WTC11 (cell line): Measurements from ENCODE around the gene LAP3. TPM values are rescaled to one million over a fixed set of nuclear protein-coding genes. Genes with fewer than 3 reads are reported as not detected.

Experiments
- ATAC-seq: fragments of 200-7000 bp; cut with Tn5 transposase; 2 replicates; pipeline ENCODE4 v1.10.0; 2021; ENCODE audit warnings: mild to moderate bottlenecking, moderate library complexity
- CTCF ChIA-PET: fragments of 300-600 bp; sonication (Branson Sonifier 250); formaldehyde crosslinking; loops from one replicate; lab custom pipeline; 2021; ENCODE audit warnings: antibody characterized with exemption; lab: Charles Lee
- POLR2A ChIA-PET: fragments of 350-600 bp; sonication (Branson Sonifier 250); formaldehyde crosslinking; loops from one replicate; lab custom pipeline; 2021; ENCODE audit warnings: antibody characterized with exemption; lab: Charles Lee
- DNase-seq: peaks from one replicate; pipeline ENCODE4 v3.0.0; 2021; ENCODE audit warnings: low spot score
- H3K27ac Mint-ChIP-seq: 2 replicates; pipeline ENCODE4 v1.8.0; 2021; ENCODE audit warnings: mixed read lengths
- H3K27me3 Mint-ChIP-seq: 2 replicates; pipeline ENCODE4 v1.8.0; 2021; ENCODE audit warnings: low read depth, mild to moderate bottlenecking, moderate library complexity, mixed read lengths
- H3K36me3 Mint-ChIP-seq: 2 replicates; pipeline ENCODE4 v1.8.0; 2021; ENCODE audit warnings: mixed read lengths
- H3K4me1 Mint-ChIP-seq: 2 replicates; pipeline ENCODE4 v1.8.0; 2022; ENCODE audit warnings: mixed read lengths
- H3K4me3 Mint-ChIP-seq: 2 replicates; pipeline ENCODE4 v1.8.0; 2021; ENCODE audit warnings: mild to moderate bottlenecking, moderate library complexity, mixed read lengths
- H3K9me3 Mint-ChIP-seq: 2 replicates; pipeline ENCODE4 v1.8.0; 2021; ENCODE audit warnings: mixed read lengths
- FOXJ3 ChIP-seq: sonication (generic); formaldehyde crosslinking; IDR thresholded peaks from 2 replicates; pipeline ENCODE4 v1.9.0; 2021; ENCODE audit warnings: missing genetic modification reagents, mild to moderate bottlenecking, borderline replicate concordance
- FOXP1 ChIP-seq: sonication (generic); formaldehyde crosslinking; IDR thresholded peaks from 2 replicates; pipeline ENCODE4 v1.8.0; 2022; ENCODE audit warnings: missing genetic modification reagents, mild to moderate bottlenecking, moderate library complexity, borderline replicate concordance
- GABPB1 ChIP-seq: sonication (generic); formaldehyde crosslinking; IDR thresholded peaks from 2 replicates; pipeline ENCODE4 v1.8.1; 2023; ENCODE audit warnings: mild to moderate bottlenecking, missing genetic modification reagents
- GRHL2 ChIP-seq: fragments of 250-450 bp; sonication (Bioruptor Pico); IDR thresholded peaks from 2 replicates; pipeline ENCODE4 v1.8.0; 2022; ENCODE audit warnings: mild to moderate bottlenecking, moderate library complexity; ENCODE audit not compliant: insufficient replicate concordance, severe bottlenecking
- NFATC4 ChIP-seq: fragments of 250-450 bp; sonication (Bioruptor Pico); IDR thresholded peaks from 2 replicates; pipeline ENCODE4 v1.9.0; 2021; ENCODE audit warnings: mild to moderate bottlenecking
- NFYB ChIP-seq: sonication (generic); formaldehyde crosslinking; conservative IDR thresholded peaks from 2 replicates; pipeline ENCODE4 v1.8.0; 2022; ENCODE audit warnings: low read depth, missing genetic modification reagents
- SMAD3 ChIP-seq: sonication (generic); formaldehyde crosslinking; IDR thresholded peaks from 2 replicates; pipeline ENCODE4 v1.8.0; 2022; ENCODE audit warnings: missing genetic modification reagents, mild to moderate bottlenecking, borderline replicate concordance
- SMAD4 ChIP-seq: sonication (generic); formaldehyde crosslinking; IDR thresholded peaks from 2 replicates; pipeline ENCODE4 v1.8.0; 2022; ENCODE audit warnings: mild to moderate bottlenecking, missing genetic modification reagents
- TCF7 ChIP-seq: sonication (generic); formaldehyde crosslinking; IDR thresholded peaks from 2 replicates; pipeline ENCODE4 v1.8.0; 2022; ENCODE audit warnings: mild to moderate bottlenecking, low read depth, missing genetic modification reagents, moderate library complexity
- TP53 ChIP-seq: sonication (generic); formaldehyde crosslinking; IDR thresholded peaks from 2 replicates; pipeline ENCODE4 v1.8.1; 2023; ENCODE audit warnings: mild to moderate bottlenecking, missing genetic modification reagents
- ZNF121 ChIP-seq: sonication (generic); formaldehyde crosslinking; IDR thresholded peaks from 2 replicates; pipeline ENCODE4 v1.8.0; 2023; ENCODE audit warnings: missing genetic modification reagents
- ZNF232 ChIP-seq: sonication (generic); formaldehyde crosslinking; IDR thresholded peaks from 2 replicates; pipeline ENCODE4 v1.8.0; 2022; ENCODE audit warnings: mild to moderate bottlenecking, missing genetic modification reagents
- ZNF423 ChIP-seq: fragments of 250-450 bp; sonication (Bioruptor Pico); IDR thresholded peaks from 2 replicates; pipeline ENCODE4 v2.1.2; 2022; ENCODE audit warnings: mild to moderate bottlenecking, moderate library complexity
- total RNA-seq: library from RNA; stranded (reverse); gene quantifications from 3 replicates; pipeline ENCODE4 v1.2.3, GENCODE V29; 2021
- TF ChIP-seq, protein P1 (sequence below): sonication (generic); formaldehyde crosslinking; conservative IDR thresholded peaks from 2 replicates; pipeline ENCODE4 v1.8.1; 2022; ENCODE audit warnings: mild to moderate bottlenecking, missing genetic modification reagents
- TF ChIP-seq, protein P2 (sequence below): sonication (generic); formaldehyde crosslinking; IDR thresholded peaks from 2 replicates; pipeline ENCODE4 v1.8.1; 2022; ENCODE audit warnings: mild to moderate bottlenecking, moderate library complexity, missing genetic modification reagents
- TF ChIP-seq, protein P3 (sequence below): sonication (generic); formaldehyde crosslinking; IDR thresholded peaks from 2 replicates; pipeline ENCODE4 v1.8.0; 2023; ENCODE audit warnings: missing genetic modification reagents, mild to moderate bottlenecking, borderline replicate concordance
- TF ChIP-seq, protein P4 (sequence below): fragments of 250-450 bp; sonication (Bioruptor Pico); IDR thresholded peaks from 2 replicates; pipeline ENCODE4 v1.9.0; 2021; ENCODE audit warnings: mild to moderate bottlenecking
- TF ChIP-seq, protein P5 (sequence below): sonication (generic); formaldehyde crosslinking; IDR thresholded peaks from 2 replicates; pipeline ENCODE4 v1.8.0; 2023; ENCODE audit warnings: missing genetic modification reagents
- TF ChIP-seq, protein P6 (sequence below): fragments of 250-450 bp; sonication (Bioruptor Pico); IDR thresholded peaks from 2 replicates; pipeline ENCODE4 v1.8.0; 2021; ENCODE audit warnings: mild to moderate bottlenecking
- TF ChIP-seq, protein P7 (sequence below): sonication (generic); formaldehyde crosslinking; conservative IDR thresholded peaks from 2 replicates; pipeline ENCODE4 v1.8.1; 2023; ENCODE audit warnings: mild to moderate bottlenecking, low read depth, missing genetic modification reagents, moderate library complexity
- TF ChIP-seq, protein P8 (sequence below): sonication (generic); formaldehyde crosslinking; IDR thresholded peaks from 2 replicates; pipeline ENCODE4 v1.8.0; 2022; ENCODE audit warnings: mild to moderate bottlenecking, missing genetic modification reagents

Gene LAP3
- total RNA-seq, 1 experiment from 2014 or later, result 52.7 TPM

DNA sequence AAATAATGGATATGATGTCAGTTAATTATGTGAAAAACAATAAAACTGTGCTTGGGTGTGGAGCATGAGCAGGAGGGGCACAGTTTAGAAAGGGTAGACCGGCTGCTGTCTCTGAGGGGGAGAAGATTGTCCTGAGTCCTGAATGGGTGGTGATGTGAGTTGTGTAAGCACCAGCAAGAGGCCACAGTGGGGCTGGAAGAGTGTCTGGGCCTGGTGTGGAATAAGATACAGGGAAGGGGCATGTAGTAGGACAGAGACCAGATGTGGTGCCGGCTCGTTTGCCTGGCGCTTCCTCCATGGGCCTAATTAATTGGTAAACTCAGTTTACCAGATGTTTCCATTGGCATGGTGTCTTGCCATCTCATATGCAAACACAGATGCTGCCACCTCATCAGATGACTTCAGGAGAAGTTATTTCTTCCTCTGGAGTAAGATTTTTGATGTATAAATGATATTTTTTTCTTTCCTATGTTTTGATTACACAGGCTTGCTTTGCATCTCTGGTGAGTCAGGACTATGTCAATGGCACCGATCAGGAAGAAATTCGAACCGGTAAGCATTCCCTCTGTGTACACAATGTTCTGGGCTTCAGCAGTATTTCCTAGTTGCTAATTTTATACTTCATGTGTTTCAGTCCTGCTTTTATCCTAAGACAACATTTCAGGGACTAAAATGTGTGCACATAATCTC is 42.6 kb downstream of the LAP3 start:
- ATAC-seq (no peak), DNase-seq (no peak)
- CTCF ChIA-PET, result no interaction called here
- Mint-ChIP-seq H3K4me3 (no peak overlapping the region), H3K27ac (peak overlapping the region; percentile 61; the same call in 1 of the 2 replicates), H3K36me3 (peaks cover 63% of the 10 kb centered on the region), H3K9me3 (no peaks in the 10 kb centered on the region), H3K4me1 (peaks cover 20% of the 10 kb centered on the region), H3K27me3 (no peaks in the 10 kb centered on the region)
- POLR2A ChIA-PET, result interaction anchor here (0.6 kb wide), 1 partner anchor 122 kb away, joined by 3 read pairs; no protein-coding TSS in a partner anchor
- TF ChIP-seq, protein P1, sequence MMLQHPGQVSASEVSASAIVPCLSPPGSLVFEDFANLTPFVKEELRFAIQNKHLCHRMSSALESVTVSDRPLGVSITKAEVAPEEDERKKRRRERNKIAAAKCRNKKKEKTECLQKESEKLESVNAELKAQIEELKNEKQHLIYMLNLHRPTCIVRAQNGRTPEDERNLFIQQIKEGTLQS (CRISPR knock-in tag), result no peak
- TF ChIP-seq, protein P2, sequence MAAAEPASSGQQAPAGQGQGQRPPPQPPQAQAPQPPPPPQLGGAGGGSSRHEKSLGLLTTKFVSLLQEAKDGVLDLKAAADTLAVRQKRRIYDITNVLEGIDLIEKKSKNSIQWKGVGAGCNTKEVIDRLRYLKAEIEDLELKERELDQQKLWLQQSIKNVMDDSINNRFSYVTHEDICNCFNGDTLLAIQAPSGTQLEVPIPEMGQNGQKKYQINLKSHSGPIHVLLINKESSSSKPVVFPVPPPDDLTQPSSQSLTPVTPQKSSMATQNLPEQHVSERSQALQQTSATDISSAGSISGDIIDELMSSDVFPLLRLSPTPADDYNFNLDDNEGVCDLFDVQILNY (CRISPR knock-in tag), result no peak
- TF ChIP-seq NFATC4 (CRISPR knock-in tag), result no peak
- TF ChIP-seq GRHL2, result no peak
- TF ChIP-seq, protein P3, sequence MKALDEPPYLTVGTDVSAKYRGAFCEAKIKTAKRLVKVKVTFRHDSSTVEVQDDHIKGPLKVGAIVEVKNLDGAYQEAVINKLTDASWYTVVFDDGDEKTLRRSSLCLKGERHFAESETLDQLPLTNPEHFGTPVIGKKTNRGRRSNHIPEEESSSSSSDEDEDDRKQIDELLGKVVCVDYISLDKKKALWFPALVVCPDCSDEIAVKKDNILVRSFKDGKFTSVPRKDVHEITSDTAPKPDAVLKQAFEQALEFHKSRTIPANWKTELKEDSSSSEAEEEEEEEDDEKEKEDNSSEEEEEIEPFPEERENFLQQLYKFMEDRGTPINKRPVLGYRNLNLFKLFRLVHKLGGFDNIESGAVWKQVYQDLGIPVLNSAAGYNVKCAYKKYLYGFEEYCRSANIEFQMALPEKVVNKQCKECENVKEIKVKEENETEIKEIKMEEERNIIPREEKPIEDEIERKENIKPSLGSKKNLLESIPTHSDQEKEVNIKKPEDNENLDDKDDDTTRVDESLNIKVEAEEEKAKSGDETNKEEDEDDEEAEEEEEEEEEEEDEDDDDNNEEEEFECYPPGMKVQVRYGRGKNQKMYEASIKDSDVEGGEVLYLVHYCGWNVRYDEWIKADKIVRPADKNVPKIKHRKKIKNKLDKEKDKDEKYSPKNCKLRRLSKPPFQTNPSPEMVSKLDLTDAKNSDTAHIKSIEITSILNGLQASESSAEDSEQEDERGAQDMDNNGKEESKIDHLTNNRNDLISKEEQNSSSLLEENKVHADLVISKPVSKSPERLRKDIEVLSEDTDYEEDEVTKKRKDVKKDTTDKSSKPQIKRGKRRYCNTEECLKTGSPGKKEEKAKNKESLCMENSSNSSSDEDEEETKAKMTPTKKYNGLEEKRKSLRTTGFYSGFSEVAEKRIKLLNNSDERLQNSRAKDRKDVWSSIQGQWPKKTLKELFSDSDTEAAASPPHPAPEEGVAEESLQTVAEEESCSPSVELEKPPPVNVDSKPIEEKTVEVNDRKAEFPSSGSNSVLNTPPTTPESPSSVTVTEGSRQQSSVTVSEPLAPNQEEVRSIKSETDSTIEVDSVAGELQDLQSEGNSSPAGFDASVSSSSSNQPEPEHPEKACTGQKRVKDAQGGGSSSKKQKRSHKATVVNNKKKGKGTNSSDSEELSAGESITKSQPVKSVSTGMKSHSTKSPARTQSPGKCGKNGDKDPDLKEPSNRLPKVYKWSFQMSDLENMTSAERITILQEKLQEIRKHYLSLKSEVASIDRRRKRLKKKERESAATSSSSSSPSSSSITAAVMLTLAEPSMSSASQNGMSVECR, result no peak
- TF ChIP-seq, protein P4, sequence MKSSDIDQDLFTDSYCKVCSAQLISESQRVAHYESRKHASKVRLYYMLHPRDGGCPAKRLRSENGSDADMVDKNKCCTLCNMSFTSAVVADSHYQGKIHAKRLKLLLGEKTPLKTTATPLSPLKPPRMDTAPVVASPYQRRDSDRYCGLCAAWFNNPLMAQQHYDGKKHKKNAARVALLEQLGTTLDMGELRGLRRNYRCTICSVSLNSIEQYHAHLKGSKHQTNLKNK (CRISPR knock-in tag), result no peak
- no peak for TF ChIP-seq TCF7 (CRISPR knock-in tag)
- TF ChIP-seq, protein P5, sequence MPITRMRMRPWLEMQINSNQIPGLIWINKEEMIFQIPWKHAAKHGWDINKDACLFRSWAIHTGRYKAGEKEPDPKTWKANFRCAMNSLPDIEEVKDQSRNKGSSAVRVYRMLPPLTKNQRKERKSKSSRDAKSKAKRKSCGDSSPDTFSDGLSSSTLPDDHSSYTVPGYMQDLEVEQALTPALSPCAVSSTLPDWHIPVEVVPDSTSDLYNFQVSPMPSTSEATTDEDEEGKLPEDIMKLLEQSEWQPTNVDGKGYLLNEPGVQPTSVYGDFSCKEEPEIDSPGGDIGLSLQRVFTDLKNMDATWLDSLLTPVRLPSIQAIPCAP (CRISPR knock-in tag), result no peak
- no peak for TF ChIP-seq FOXJ3 (CRISPR knock-in tag)
- TF ChIP-seq NFYB, result no peak
- no peak for TF ChIP-seq FOXP1 (CRISPR knock-in tag)
- TF ChIP-seq, protein P6, sequence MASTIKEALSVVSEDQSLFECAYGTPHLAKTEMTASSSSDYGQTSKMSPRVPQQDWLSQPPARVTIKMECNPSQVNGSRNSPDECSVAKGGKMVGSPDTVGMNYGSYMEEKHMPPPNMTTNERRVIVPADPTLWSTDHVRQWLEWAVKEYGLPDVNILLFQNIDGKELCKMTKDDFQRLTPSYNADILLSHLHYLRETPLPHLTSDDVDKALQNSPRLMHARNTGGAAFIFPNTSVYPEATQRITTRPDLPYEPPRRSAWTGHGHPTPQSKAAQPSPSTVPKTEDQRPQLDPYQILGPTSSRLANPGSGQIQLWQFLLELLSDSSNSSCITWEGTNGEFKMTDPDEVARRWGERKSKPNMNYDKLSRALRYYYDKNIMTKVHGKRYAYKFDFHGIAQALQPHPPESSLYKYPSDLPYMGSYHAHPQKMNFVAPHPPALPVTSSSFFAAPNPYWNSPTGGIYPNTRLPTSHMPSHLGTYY (CRISPR knock-in tag), result no peak

DNA sequence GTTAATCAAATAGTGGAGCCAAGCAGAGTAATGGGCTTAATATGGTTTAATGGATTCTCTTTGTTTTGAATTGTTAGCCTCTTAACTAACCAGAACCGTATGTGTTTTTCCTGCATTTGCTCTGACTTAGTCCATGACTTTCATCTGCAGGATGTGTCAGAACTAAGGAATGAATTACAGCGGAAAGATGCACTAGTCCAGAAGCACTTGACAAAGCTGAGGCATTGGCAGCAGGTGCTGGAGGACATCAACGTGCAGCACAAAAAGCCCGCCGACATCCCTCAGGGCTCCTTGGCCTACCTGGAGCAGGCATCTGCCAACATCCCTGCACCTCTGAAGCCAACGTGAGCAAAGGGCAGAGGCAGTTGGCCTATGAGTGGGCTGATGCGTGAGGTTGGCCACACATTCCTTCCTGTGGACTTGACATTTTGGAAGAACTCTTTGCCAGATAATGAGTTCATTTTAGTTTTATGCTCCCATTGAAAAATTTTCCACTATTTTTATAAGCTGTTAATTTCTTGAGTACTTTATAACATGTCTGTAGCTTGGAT is 46.5 kb downstream of the LAP3 start:
- no peak for ATAC-seq
- DNase-seq, result no peak
- H3K27me3 Mint-ChIP-seq, result no peaks in the 10 kb centered on the region
- POLR2A ChIA-PET, result no interaction called here
- H3K4me3 Mint-ChIP-seq, result no peak overlapping the region
- peaks cover 4% of the 10 kb centered on the region for H3K4me1 Mint-ChIP-seq
- H3K36me3 Mint-ChIP-seq, result peaks cover 87% of the 10 kb centered on the region
- CTCF ChIA-PET, result no interaction called here
- H3K27ac Mint-ChIP-seq, result no peak overlapping the region
- H3K9me3 Mint-ChIP-seq, result no peaks in the 10 kb centered on the region
- TF ChIP-seq ZNF423 (CRISPR knock-in tag) (no peak), FOXJ3 (CRISPR knock-in tag) (no peak), SMAD4 (CRISPR knock-in tag) (no peak), ZNF232 (CRISPR knock-in tag) (no peak), SMAD3 (CRISPR knock-in tag) (no peak), GABPB1 (CRISPR knock-in tag) (no peak), ZNF121 (CRISPR knock-in tag) (no peak), TCF7 (CRISPR knock-in tag) (no peak), TP53 (no peak)
- TF ChIP-seq, protein P7, sequence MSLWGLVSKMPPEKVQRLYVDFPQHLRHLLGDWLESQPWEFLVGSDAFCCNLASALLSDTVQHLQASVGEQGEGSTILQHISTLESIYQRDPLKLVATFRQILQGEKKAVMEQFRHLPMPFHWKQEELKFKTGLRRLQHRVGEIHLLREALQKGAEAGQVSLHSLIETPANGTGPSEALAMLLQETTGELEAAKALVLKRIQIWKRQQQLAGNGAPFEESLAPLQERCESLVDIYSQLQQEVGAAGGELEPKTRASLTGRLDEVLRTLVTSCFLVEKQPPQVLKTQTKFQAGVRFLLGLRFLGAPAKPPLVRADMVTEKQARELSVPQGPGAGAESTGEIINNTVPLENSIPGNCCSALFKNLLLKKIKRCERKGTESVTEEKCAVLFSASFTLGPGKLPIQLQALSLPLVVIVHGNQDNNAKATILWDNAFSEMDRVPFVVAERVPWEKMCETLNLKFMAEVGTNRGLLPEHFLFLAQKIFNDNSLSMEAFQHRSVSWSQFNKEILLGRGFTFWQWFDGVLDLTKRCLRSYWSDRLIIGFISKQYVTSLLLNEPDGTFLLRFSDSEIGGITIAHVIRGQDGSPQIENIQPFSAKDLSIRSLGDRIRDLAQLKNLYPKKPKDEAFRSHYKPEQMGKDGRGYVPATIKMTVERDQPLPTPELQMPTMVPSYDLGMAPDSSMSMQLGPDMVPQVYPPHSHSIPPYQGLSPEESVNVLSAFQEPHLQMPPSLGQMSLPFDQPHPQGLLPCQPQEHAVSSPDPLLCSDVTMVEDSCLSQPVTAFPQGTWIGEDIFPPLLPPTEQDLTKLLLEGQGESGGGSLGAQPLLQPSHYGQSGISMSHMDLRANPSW, result no peak
- TF ChIP-seq, protein P4 (CRISPR knock-in tag), result no peak
- TF ChIP-seq, protein P8, sequence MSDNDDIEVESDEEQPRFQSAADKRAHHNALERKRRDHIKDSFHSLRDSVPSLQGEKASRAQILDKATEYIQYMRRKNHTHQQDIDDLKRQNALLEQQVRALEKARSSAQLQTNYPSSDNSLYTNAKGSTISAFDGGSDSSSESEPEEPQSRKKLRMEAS (CRISPR knock-in tag), result no peak
